OCI-LY3 (cell line): ENCODE measurements around the gene FRMPD1.

Experiments
- H2AFZ ChIP-seq: fragments of 200-600, 300-600 bp; shearing (Covaris generic); 2 replicates; pipeline ENCODE4 v1.6.0; 2014; ENCODE audit warnings: antibody characterized with exemption, low read depth, low read length
- H3K27ac ChIP-seq: fragments of 200-600, 300-600 bp; sonication (generic); 2 replicates; pipeline ENCODE4 v1.5.1; 2014; ENCODE audit warnings: mild to moderate bottlenecking, low read length, moderate library complexity, mixed read lengths
- H3K27me3 ChIP-seq: fragments of 200-600, 300-600 bp; sonication (generic); 2 replicates; pipeline ENCODE4 v1.6.1; 2014; ENCODE audit warnings: low read depth, low read length, mixed read lengths
- H3K36me3 ChIP-seq: fragments of 200-600, 300-600 bp; sonication (generic); replicated peaks from 2 replicates; pipeline ENCODE3; 2014; ENCODE audit warnings: low read depth, low read length, mixed read lengths
- H3K4me1 ChIP-seq: fragments of 300-600, 200-600 bp; sonication (generic); 2 replicates; pipeline ENCODE4 v1.6.1; 2014; ENCODE audit warnings: low read length, mixed read lengths
- H3K4me2 ChIP-seq: fragments of 200-600, 300-600 bp; sonication (generic); 2 replicates; pipeline ENCODE4 v1.6.1; 2014; ENCODE audit warnings: low read length, mixed read lengths
- H3K4me3 ChIP-seq: fragments of 300-600, 200-600 bp; sonication (generic); 2 replicates; pipeline ENCODE4 v1.5.1; 2014; ENCODE audit warnings: antibody characterized with exemption, mild to moderate bottlenecking, low read length, moderate library complexity
- H3K79me2 ChIP-seq: fragments of 300-600, 200-600 bp; shearing (Covaris generic); 2 replicates; pipeline ENCODE4 v1.6.1; 2014; ENCODE audit warnings: mild to moderate bottlenecking, low read length, mixed read lengths
- H3K9ac ChIP-seq: fragments of 300-600, 200-600 bp; shearing (Covaris generic); 2 replicates; pipeline ENCODE4 v1.6.0; 2014; ENCODE audit warnings: mild to moderate bottlenecking, low read length, moderate library complexity
- H3K9me3 ChIP-seq: fragments of 200-600, 300-600 bp; shearing (Covaris generic); 2 replicates; pipeline ENCODE4 v1.6.1; 2014; ENCODE audit warnings: low read length, mixed read lengths; ENCODE audit not compliant: insufficient read depth
- H4K20me1 ChIP-seq: fragments of 200-600, 300-600 bp; sonication (generic); 2 replicates; pipeline ENCODE4 v1.6.1; 2016; ENCODE audit warnings: low read length, mixed read lengths; ENCODE audit not compliant: insufficient read depth
- EZH2phosphoT487 ChIP-seq: fragments of 200-600 bp; shearing (Covaris generic); IDR thresholded peaks from 2 replicates; pipeline ENCODE4 v1.6.1; 2018; ENCODE audit warnings: antibody characterized with exemption, mixed run types, low read depth
- TF ChIP-seq, protein P1 (sequence below): fragments of 200-600, 300-600 bp; sonication (generic); IDR thresholded peaks from 2 replicates; pipeline ENCODE4 v1.5.1; 2014; ENCODE audit warnings: antibody characterized with exemption, low read length, low read depth

The FRMPD1 gene

DNA sequence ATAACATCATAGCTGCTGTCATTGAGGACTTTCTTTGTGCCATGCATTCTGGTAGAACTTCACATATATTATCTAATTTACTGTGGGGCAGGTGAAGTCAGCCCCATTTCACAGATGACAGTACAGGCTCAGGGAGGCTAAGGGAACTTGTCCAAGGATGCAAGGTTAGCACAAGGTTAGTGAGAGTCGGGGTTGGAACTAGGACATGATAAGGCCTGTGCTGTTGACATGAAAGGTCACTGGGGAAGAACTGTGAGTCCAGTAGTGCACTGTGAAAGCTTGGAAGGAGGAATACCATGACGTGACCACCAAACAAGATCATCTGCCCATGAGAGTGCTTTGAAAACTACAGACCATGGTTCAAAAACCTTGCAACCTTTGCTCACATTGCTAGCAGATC, 26.7 kb downstream of the FRMPD1 start:
- H3K9ac ChIP-seq: no peak overlapping the region
- no peak overlapping the region; the same call in 1 of the 2 replicates for H2AFZ ChIP-seq
- H3K4me1 ChIP-seq: peaks cover 9% of the 10 kb centered on the region
- H3K27ac ChIP-seq: no peak overlapping the region
- H3K36me3 ChIP-seq: no peaks in the 10 kb centered on the region
- TF ChIP-seq, protein P1, sequence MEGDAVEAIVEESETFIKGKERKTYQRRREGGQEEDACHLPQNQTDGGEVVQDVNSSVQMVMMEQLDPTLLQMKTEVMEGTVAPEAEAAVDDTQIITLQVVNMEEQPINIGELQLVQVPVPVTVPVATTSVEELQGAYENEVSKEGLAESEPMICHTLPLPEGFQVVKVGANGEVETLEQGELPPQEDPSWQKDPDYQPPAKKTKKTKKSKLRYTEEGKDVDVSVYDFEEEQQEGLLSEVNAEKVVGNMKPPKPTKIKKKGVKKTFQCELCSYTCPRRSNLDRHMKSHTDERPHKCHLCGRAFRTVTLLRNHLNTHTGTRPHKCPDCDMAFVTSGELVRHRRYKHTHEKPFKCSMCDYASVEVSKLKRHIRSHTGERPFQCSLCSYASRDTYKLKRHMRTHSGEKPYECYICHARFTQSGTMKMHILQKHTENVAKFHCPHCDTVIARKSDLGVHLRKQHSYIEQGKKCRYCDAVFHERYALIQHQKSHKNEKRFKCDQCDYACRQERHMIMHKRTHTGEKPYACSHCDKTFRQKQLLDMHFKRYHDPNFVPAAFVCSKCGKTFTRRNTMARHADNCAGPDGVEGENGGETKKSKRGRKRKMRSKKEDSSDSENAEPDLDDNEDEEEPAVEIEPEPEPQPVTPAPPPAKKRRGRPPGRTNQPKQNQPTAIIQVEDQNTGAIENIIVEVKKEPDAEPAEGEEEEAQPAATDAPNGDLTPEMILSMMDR: no peak
- no peak for TF ChIP-seq EZH2phosphoT487
- peaks cover 18% of the 10 kb centered on the region for H3K27me3 ChIP-seq
- no peak overlapping the region for H3K4me3 ChIP-seq
- H3K79me2 ChIP-seq: no peaks in the 10 kb centered on the region
- H4K20me1 ChIP-seq: no peaks in the 10 kb centered on the region
- H3K4me2 ChIP-seq: no peak overlapping the region
- no peaks in the 10 kb centered on the region for H3K9me3 ChIP-seq

DNA sequence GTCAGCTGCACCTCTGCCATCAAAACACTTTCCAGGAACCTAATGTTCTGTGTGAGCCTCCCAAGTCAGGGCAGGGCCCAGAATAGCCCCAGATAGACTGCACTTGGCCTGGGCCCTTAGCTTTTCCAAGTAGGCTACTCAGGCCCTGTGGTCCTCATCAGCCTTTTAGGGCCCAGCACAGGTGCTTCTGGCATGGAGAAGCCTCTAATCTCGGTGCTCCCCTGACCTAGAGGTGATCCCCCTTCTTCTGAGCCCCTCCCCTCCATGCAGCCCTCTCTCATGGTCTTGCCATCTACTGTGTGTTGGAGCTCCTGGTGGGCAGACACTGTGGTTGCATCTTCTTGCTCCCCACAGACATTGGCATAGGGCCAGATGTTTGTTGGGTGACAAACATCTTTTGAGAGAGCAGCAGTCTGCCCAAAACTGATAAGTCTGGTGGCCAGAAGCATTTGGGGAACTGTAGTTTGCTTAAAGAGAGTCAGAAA, 28.1 kb downstream of the FRMPD1 start:
- Histone ChIP-seq H3K36me3 (no peaks in the 10 kb centered on the region), H4K20me1 (no peaks in the 10 kb centered on the region), H3K27ac (no peak overlapping the region), H3K27me3 (peaks cover 18% of the 10 kb centered on the region), H2AFZ (no peak overlapping the region), H3K79me2 (no peaks in the 10 kb centered on the region), H3K9me3 (no peaks in the 10 kb centered on the region), H3K4me1 (peaks cover 9% of the 10 kb centered on the region), H3K9ac (no peak overlapping the region), H3K4me2 (no peak overlapping the region), H3K4me3 (no peak overlapping the region)
- TF ChIP-seq, protein P1: no peak
- TF ChIP-seq EZH2phosphoT487: no peak

DNA sequence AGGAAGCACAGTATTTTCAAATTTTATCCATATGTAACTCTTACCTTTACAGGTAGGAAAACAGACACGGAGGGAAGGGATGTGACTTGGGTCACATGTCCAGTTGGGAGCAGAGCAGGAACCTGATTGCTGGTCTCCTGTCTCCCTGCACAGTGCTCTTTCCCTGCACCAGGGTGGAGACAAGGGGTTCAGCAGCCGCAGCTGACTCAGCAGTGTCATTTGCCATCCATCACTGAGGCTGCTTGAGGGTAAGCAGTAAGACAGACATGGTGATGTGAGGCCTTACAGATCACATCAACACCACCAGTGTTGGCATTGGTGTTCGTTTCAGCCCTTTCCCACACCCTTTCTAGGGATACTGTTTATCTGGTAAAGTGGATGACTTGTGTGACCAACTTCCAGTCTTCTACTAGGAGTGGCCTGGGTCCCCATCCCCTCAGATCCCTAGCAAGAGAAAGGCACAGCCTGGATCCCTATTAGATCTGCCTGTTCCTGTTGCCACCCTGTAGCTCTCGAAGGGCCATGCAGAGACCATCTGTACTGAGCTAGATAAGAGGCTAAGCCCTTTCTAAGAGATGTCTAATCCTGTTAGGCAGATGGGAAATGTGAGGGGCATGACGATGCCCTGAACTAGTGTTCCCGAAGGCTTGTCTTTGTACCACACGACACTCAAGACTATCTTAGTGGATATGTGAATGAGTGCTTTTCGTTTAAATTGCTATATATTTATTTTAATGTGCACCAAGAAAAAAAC, 29.1 kb downstream of the FRMPD1 start:
- Histone ChIP-seq H3K9ac (no peak overlapping the region), H3K27ac (no peak overlapping the region), H3K79me2 (no peaks in the 10 kb centered on the region), H3K27me3 (peaks cover 18% of the 10 kb centered on the region), H3K4me2 (no peak overlapping the region), H3K4me3 (no peak overlapping the region), H4K20me1 (no peaks in the 10 kb centered on the region), H3K4me1 (peaks cover 9% of the 10 kb centered on the region), H3K36me3 (no peaks in the 10 kb centered on the region), H3K9me3 (no peaks in the 10 kb centered on the region), H2AFZ (no peak overlapping the region)
- TF ChIP-seq, protein P1: no peak
- TF ChIP-seq EZH2phosphoT487: no peak

DNA sequence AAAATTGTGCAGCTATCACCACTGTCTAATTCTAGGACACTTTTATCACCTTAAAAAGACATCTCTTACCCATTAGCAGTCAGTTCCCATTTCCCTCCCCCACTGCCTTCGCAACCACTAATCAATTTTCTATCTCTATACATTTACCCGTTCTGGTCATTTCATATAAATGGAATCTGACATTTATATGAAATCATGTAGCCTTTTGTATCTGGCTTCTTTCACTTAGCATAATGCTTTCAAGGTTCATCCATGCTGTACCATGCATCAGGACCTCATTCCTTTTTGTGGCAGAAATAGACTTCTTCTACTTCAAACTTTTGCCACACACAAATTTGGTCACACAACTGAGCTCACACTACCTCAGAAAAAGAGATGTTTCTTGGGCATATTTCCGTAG, 32.2 kb downstream of the FRMPD1 start:
- Histone ChIP-seq H3K4me2 (no peak overlapping the region), H3K4me1 (peaks cover 9% of the 10 kb centered on the region), H3K27me3 (peaks cover 27% of the 10 kb centered on the region; the same call in 1 of the 2 replicates), H3K4me3 (no peak overlapping the region), H4K20me1 (no peaks in the 10 kb centered on the region), H3K79me2 (no peaks in the 10 kb centered on the region), H2AFZ (no peak overlapping the region), H3K9ac (no peak overlapping the region), H3K9me3 (no peaks in the 10 kb centered on the region), H3K36me3 (no peaks in the 10 kb centered on the region), H3K27ac (no peak overlapping the region)
- TF ChIP-seq, protein P1: no peak
- no peak for TF ChIP-seq EZH2phosphoT487
